SK-N-DZ (cell line): ENCODE results near the gene SLC9A8.
"Not testable (repeated sequence)": the region's sequence is repeated elsewhere in the genome, so short reads cannot be mapped to it uniquely, and the experiment has no call there.

Experiments used
- DNase-seq: peaks from one replicate; pipeline ENCODE4 v3.0.0-alpha.2; 2015; ENCODE audit warnings: low spot score

The SLC9A8 gene

GRCh38 chr20:49893242-49894072 is 80.8 kb downstream of the SLC9A8 start:
- DNase-seq: no peak

- no peak for DNase-seq
Observed at GRCh38 chr20:49894073-49894470, 81.4 kb downstream of the SLC9A8 start.

GRCh38 chr20:49895474-49896093 is 83.0 kb downstream of the SLC9A8 start:
- DNase-seq: not testable (repeated sequence)

GRCh38 chr20:49896204-49896603 is 83.6 kb downstream of the SLC9A8 start:
- DNase-seq: no peak

GRCh38 chr20:49899541-49900383 is 87.1 kb downstream of the SLC9A8 start:
- no peak for DNase-seq

GRCh38 chr20:49901588-49901987 is 89.0 kb downstream of the SLC9A8 start:
- DNase-seq: peak; percentile 70

- DNase-seq: no peak
Observed at GRCh38 chr20:49904440-49905214, 92.0 kb downstream of the SLC9A8 start.

GRCh38 chr20:49905415-49906091 is 92.9 kb downstream of the SLC9A8 start:
- DNase-seq: no peak

GRCh38 chr20:49906101-49906604 is 93.5 kb downstream of the SLC9A8 start:
- no peak for DNase-seq

GRCh38 chr20:49906615-49907154 is 94.1 kb downstream of the SLC9A8 start:
- no peak for DNase-seq

GRCh38 chr20:49907405-49908257 is 95.0 kb downstream of the SLC9A8 start:
- no peak for DNase-seq

GRCh38 chr20:49908258-49908565 is 95.6 kb downstream of the SLC9A8 start:
- no peak for DNase-seq

- no peak for DNase-seq
Observed at GRCh38 chr20:49909499-49910339, 97.1 kb downstream of the SLC9A8 start.

GRCh38 chr20:49910340-49910706 is 97.7 kb downstream of the SLC9A8 start:
- no peak for DNase-seq

- no peak for DNase-seq
Observed at GRCh38 chr20:49913399-49914047, 100.9 kb downstream of the SLC9A8 start.

GRCh38 chr20:49914310-49915117 is 101.9 kb downstream of the SLC9A8 start:
- DNase-seq: no peak

- DNase-seq: no peak
Observed at GRCh38 chr20:49915118-49915379, 102.4 kb downstream of the SLC9A8 start.
